PC-9 (cell line): Measurements from ENCODE around the gene GSK3B.

ENCODE experiments used
- CTCF ChIP-seq: fragments of 200-600 bp; sonication (generic); conservative IDR thresholded peaks from 2 replicates; pipeline ENCODE4 v1.6.1; 2017; ENCODE audit warnings: mixed run types, antibody characterized with exemption, mild to moderate bottlenecking, moderate library complexity
- EZH2 ChIP-seq: fragments of 200-600 bp; sonication (generic); IDR thresholded peaks from 2 replicates; pipeline ENCODE4 v1.8.0; 2017; ENCODE audit warnings: antibody characterized with exemption, low read depth

- TF ChIP-seq CTCF (no peak), EZH2 (no peak)
Measured at GRCh38 chr3:119794971-119795612, 299.2 kb downstream of the GSK3B start.
